CD4-positive, CD25-positive, alpha-beta regulatory T cell (primary cell): ENCODE results near the gene SLK. TPM values are rescaled to one million over a fixed set of nuclear protein-coding genes. Genes with fewer than 3 reads are reported as not detected.

ENCODE experiments used
- ATAC-seq, 2 donors: fragments of 150-1000 bp; cut with Tn5 transposase; one replicate each; pipeline ENCODE4 v1.10.0; 2021; ENCODE audit warnings: low read depth in 2 of 2, moderate number of reproducible peaks in 2 of 2, moderate library complexity in 1 of 2
- DNase-seq, 3 donors: peaks; one replicate each; pipeline versions ENCODE4 v3.0.0 to v3.0.0-alpha.2; 2012 to 2022; ENCODE audit warnings: mixed read lengths in 1 of 3
- H3K27ac ChIP-seq: one replicate; pipeline ENCODE4 v1.7.0; 2013; ENCODE audit warnings: mild to moderate bottlenecking, low read length; ENCODE audit not compliant: insufficient read depth, poor library complexity, severe bottlenecking
- H3K27me3 ChIP-seq: one replicate; pipeline ENCODE4 v1.7.0; 2013; ENCODE audit warnings: low read length; ENCODE audit not compliant: control insufficient read depth, insufficient read depth
- H3K36me3 ChIP-seq: one replicate; pipeline ENCODE4 v1.7.0; 2013; ENCODE audit warnings: mild to moderate bottlenecking, low read length, moderate library complexity; ENCODE audit not compliant: control insufficient read depth, insufficient read depth
- H3K4me1 ChIP-seq: 2 replicates; pipeline ENCODE4 v1.7.0; 2013; ENCODE audit warnings: mild to moderate bottlenecking, low read length; ENCODE audit not compliant: insufficient read depth, control insufficient read depth, poor library complexity, severe bottlenecking
- H3K4me3 ChIP-seq: one replicate; pipeline ENCODE4 v1.7.0; 2013; ENCODE audit warnings: low read depth, mild to moderate bottlenecking, low read length, moderate library complexity
- H3K9me3 ChIP-seq, 2 experiments: 1 replicate in 1 of 2; 2 replicates in 1 of 2; pipeline ENCODE4 v1.7.0; 2013; ENCODE audit warnings: low read length in 2 of 2, mild to moderate bottlenecking in 1 of 2, moderate library complexity in 1 of 2; ENCODE audit not compliant: control insufficient read depth in 2 of 2
- H3K27ac Mint-ChIP-seq, 3 donors: one replicate each; pipeline ENCODE4 v1.8.0; 2020 to 2022; ENCODE audit warnings: mild to moderate bottlenecking in 3 of 3, mixed read lengths in 3 of 3, moderate library complexity in 2 of 3
- H3K27me3 Mint-ChIP-seq: one replicate; pipeline ENCODE4 v1.8.0; 2022; ENCODE audit warnings: mild to moderate bottlenecking, mixed read lengths
- H3K36me3 Mint-ChIP-seq: one replicate; pipeline ENCODE4 v1.8.0; 2020; ENCODE audit warnings: mixed read lengths
- H3K4me1 Mint-ChIP-seq, 4 donors: one replicate each; pipeline ENCODE4 v1.8.0; 2020 to 2022; ENCODE audit warnings: mixed read lengths in 4 of 4, mild to moderate bottlenecking in 1 of 4
- H3K4me3 Mint-ChIP-seq, 4 donors: one replicate each; pipeline ENCODE4 v1.8.0; 2020 to 2022; ENCODE audit warnings: mild to moderate bottlenecking in 4 of 4, mixed read lengths in 4 of 4, moderate library complexity in 3 of 4
- H3K9me3 Mint-ChIP-seq, 7 donors: one replicate each; pipeline ENCODE4 v1.8.0; 2020 to 2022; ENCODE audit warnings: mixed read lengths in 7 of 7, mild to moderate bottlenecking in 3 of 7, moderate library complexity in 2 of 7
- polyA plus RNA-seq, 4 donors: library from polyadenylated mRNA; unstranded; fragments of 300-500 nt; fragmentation: Illumina TruSeq; gene quantifications; one replicate each; pipeline ENCODE4 v1.2.3, GENCODE V29; 2021
- total RNA-seq: library from RNA; stranded (reverse); gene quantifications from one replicate; pipeline ENCODE4 v1.2.3, GENCODE V29; 2022

SLK gene
- total and polyA plus RNA-seq, 5 donors from 2014 or later: 3.2 to 23.5 (median 3.4) TPM

GRCh38 chr10:104014176-104014575, 47.2 kb downstream of the SLK start:
- no peaks in the 10 kb centered on the region for H3K27me3 ChIP-seq
- H3K9me3 ChIP-seq: no peaks in the 10 kb centered on the region
- H3K4me1 ChIP-seq: no peaks in the 10 kb centered on the region
- no peaks in the 10 kb centered on the region for H3K27me3 Mint-ChIP-seq
- peaks cover 9% of the 10 kb centered on the region for H3K36me3 Mint-ChIP-seq
- no peak for ATAC-seq
- DNase-seq: no peak
- H3K27ac ChIP-seq: no peak overlapping the region
- H3K4me3 Mint-ChIP-seq: no peak overlapping the region
- no peak overlapping the region for H3K4me3 ChIP-seq
- peaks cover 0 to 13% (median 4%) of the 10 kb centered on the region in 4 donors for H3K4me1 Mint-ChIP-seq
- H3K36me3 ChIP-seq: peaks cover 29% of the 10 kb centered on the region
- no peak overlapping the region for H3K27ac Mint-ChIP-seq
- no peaks in the 10 kb centered on the region for H3K9me3 Mint-ChIP-seq

DNA sequence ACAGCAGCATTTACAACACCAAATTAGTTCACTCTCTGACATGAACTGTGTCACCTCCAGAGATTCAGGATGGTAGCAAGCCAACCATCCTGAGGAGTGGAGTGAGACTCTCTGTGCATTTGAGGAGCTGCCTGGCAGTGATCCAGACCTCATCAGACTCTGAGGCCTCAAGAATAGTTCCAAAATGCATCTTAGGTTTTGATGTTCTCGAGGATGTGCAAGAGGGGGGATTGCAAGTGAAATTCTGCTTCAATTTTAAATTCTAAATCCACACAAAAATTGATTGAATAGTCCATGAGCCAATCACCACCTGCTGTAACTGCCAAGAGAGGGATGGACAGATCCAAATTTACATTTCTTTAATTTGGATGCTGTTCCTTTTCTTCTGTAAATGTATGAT, 49.7 kb downstream of the SLK start:
- Mint-ChIP-seq H3K9me3 (no peaks in the 10 kb centered on the region), H3K27ac (no peak overlapping the region), H3K4me3 (no peak overlapping the region), H3K36me3 (peaks cover 25% of the 10 kb centered on the region), H3K4me1 (peaks cover 0 to 7% (median 3%) of the 10 kb centered on the region in 4 donors), H3K27me3 (no peaks in the 10 kb centered on the region)
- Histone ChIP-seq H3K27ac (no peak overlapping the region), H3K4me1 (no peaks in the 10 kb centered on the region), H3K36me3 (peaks cover 46% of the 10 kb centered on the region), H3K9me3 (no peaks in the 10 kb centered on the region), H3K4me3 (no peak overlapping the region), H3K27me3 (no peaks in the 10 kb centered on the region)
- DNase-seq (no peak), ATAC-seq (no peak)

- ATAC-seq (no peak), DNase-seq (no peak)
- H3K27ac Mint-ChIP-seq: no peak overlapping the region
- no peak overlapping the region for H3K4me3 ChIP-seq
- no peaks in the 10 kb centered on the region for H3K4me1 ChIP-seq
- peaks cover 38% of the 10 kb centered on the region for H3K36me3 Mint-ChIP-seq
- H3K4me1 Mint-ChIP-seq: peaks cover 0 to 7% (median 3%) of the 10 kb centered on the region in 4 donors
- no peaks in the 10 kb centered on the region for H3K9me3 ChIP-seq
- H3K36me3 ChIP-seq: peaks cover 51% of the 10 kb centered on the region
- no peak overlapping the region for H3K4me3 Mint-ChIP-seq
- H3K9me3 Mint-ChIP-seq: no peaks in the 10 kb centered on the region
- H3K27me3 Mint-ChIP-seq: no peaks in the 10 kb centered on the region
- H3K27me3 ChIP-seq: no peaks in the 10 kb centered on the region
- H3K27ac ChIP-seq: no peak overlapping the region
Observed at GRCh38 chr10:104018471-104018870, 51.5 kb downstream of the SLK start.

- Mint-ChIP-seq H3K9me3 (no peaks in the 10 kb centered on the region), H3K4me1 (peaks cover 0 to 7% (median 2%) of the 10 kb centered on the region in 4 donors), H3K27me3 (no peaks in the 10 kb centered on the region), H3K36me3 (peaks cover 51% of the 10 kb centered on the region), H3K27ac (peak overlapping the region in 2 of 3 donors; percentile 35 to 48), H3K4me3 (no peak overlapping the region)
- ATAC-seq (no peak), DNase-seq (no peak)
- Histone ChIP-seq H3K27me3 (no peaks in the 10 kb centered on the region), H3K4me3 (no peak overlapping the region), H3K9me3 (no peaks in the 10 kb centered on the region), H3K36me3 (peaks cover 65% of the 10 kb centered on the region), H3K4me1 (no peaks in the 10 kb centered on the region), H3K27ac (no peak overlapping the region)
Observed at GRCh38 chr10:104020020-104020419, 53.1 kb downstream of the SLK start.

- no peak for ATAC-seq
- Mint-ChIP-seq H3K27ac (peak overlapping the region in 1 of 3 donors; percentile 19), H3K27me3 (no peaks in the 10 kb centered on the region), H3K36me3 (peaks cover 56% of the 10 kb centered on the region), H3K9me3 (no peaks in the 10 kb centered on the region), H3K4me1 (peaks cover 0 to 7% (median 2%) of the 10 kb centered on the region in 4 donors), H3K4me3 (no peak overlapping the region)
- no peak overlapping the region for H3K4me3 ChIP-seq
- H3K27me3 ChIP-seq: no peaks in the 10 kb centered on the region
- DNase-seq: no peak
- H3K9me3 ChIP-seq: no peaks in the 10 kb centered on the region
- H3K36me3 ChIP-seq: peaks cover 77% of the 10 kb centered on the region
- no peak overlapping the region for H3K27ac ChIP-seq
- H3K4me1 ChIP-seq: no peaks in the 10 kb centered on the region
Observed at GRCh38 chr10:104021246-104021645, 54.3 kb downstream of the SLK start.

DNA sequence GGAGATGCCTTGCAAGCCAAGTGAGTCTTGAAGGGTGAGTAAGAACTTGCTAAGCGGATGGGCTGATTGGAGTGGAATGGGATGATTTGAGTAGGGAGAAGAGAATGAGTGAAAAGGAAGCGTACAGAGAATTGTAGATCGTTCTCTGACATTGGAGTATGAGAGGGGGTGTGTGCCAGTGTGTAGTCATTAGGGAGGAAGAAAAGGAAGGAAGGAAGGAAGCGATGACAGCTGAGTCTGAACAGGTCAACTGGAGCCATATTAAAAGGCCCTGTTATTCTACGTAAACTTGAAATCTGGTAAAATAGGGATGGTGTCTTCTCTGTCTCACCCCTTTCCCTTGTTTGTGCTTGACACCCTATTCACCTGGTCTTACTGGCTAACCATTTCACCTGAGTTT, 55.1 kb downstream of the SLK start:
- H3K9me3 ChIP-seq: no peaks in the 10 kb centered on the region
- no peak overlapping the region for H3K27ac ChIP-seq
- Mint-ChIP-seq H3K36me3 (peaks cover 56% of the 10 kb centered on the region), H3K27ac (peak overlapping the region; percentile 19 to 86 (median 70)), H3K27me3 (no peaks in the 10 kb centered on the region), H3K4me1 (peaks cover 0 to 7% (median 3%) of the 10 kb centered on the region in 4 donors), H3K9me3 (no peaks in the 10 kb centered on the region), H3K4me3 (no peak overlapping the region)
- H3K4me1 ChIP-seq: no peaks in the 10 kb centered on the region
- H3K27me3 ChIP-seq: no peaks in the 10 kb centered on the region
- DNase-seq: no peak
- no peak overlapping the region for H3K4me3 ChIP-seq
- H3K36me3 ChIP-seq: peaks cover 84% of the 10 kb centered on the region
- no peak for ATAC-seq

DNA sequence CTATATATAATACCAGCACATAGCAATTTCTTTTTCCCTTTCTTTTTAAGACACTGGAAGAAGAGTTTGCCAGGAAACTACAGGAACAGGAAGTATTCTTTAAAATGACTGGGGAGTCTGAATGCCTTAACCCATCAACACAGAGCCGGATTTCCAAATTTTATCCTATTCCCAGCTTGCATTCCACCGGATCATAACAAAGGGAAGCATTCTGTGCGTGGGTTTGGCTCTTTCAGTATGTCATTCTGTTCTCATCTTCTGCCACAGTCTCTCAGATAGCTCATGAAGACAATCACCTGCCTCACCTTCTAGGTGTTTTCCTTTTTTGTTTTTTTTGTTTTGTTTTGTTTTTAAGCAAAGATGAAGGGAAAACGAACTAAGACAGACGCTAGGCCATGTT, 58.6 kb downstream of the SLK start:
- peaks cover 77% of the 10 kb centered on the region for H3K36me3 ChIP-seq

DNA sequence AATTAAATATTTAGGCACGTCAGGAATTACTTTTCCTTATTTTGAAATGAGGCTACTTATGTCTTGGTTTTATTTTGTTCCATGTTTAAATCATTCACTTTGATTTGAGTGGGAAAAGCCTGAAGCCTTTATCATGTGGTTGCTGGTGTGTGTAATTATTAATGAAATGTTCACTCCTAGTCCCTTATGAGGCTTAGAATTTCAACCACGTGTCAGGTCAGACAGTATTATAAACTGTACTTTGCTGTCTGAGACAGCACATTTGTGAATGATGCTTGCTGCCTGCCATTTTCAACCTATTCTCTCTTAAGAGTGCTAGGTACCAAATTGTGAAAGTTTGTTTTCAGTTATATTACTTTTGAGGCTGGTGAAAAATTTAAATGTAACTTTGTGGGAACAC, 59.8 kb downstream of the SLK start:
- H3K4me1 ChIP-seq: no peaks in the 10 kb centered on the region
- no peaks in the 10 kb centered on the region for H3K9me3 ChIP-seq
- H3K27me3 Mint-ChIP-seq: no peaks in the 10 kb centered on the region
- H3K27ac Mint-ChIP-seq: peak overlapping the region in 1 of 3 donors; percentile 6
- H3K4me3 ChIP-seq: no peak overlapping the region
- DNase-seq (no peak), ATAC-seq (no peak)
- H3K4me1 Mint-ChIP-seq: peaks cover 0 to 16% (median 5%) of the 10 kb centered on the region in 4 donors
- no peak overlapping the region for H3K4me3 Mint-ChIP-seq
- no peak overlapping the region for H3K27ac ChIP-seq
- peaks cover 45% of the 10 kb centered on the region for H3K36me3 Mint-ChIP-seq
- H3K36me3 ChIP-seq: peaks cover 65% of the 10 kb centered on the region
- H3K27me3 ChIP-seq: no peaks in the 10 kb centered on the region
- no peaks in the 10 kb centered on the region for H3K9me3 Mint-ChIP-seq

More for the DNA sequence above, 58.6 kb downstream of the SLK start:
- ATAC-seq (no peak), DNase-seq (no peak)
- peaks cover 53% of the 10 kb centered on the region for H3K36me3 Mint-ChIP-seq
- no peaks in the 10 kb centered on the region for H3K27me3 ChIP-seq
- no peaks in the 10 kb centered on the region for H3K27me3 Mint-ChIP-seq
- H3K9me3 Mint-ChIP-seq: no peaks in the 10 kb centered on the region
- no peaks in the 10 kb centered on the region for H3K9me3 ChIP-seq
- no peak overlapping the region for H3K4me3 ChIP-seq
- no peak overlapping the region for H3K27ac Mint-ChIP-seq
- H3K27ac ChIP-seq: no peak overlapping the region
- H3K4me1 Mint-ChIP-seq: peaks cover 0 to 16% (median 5%) of the 10 kb centered on the region in 4 donors
- H3K4me1 ChIP-seq: no peaks in the 10 kb centered on the region
- no peak overlapping the region for H3K4me3 Mint-ChIP-seq
